ENCODE measurements around the gene INPP5F. TPM values are rescaled to one million over a fixed set of nuclear protein-coding genes. Genes with fewer than 3 reads are reported as not detected.

INPP5F gene
- total and polyA plus RNA-seq, 9 of the 15 experiments (the other 6 are each of a cell fraction or from before 2014, with no cell fraction given) = 1.6 to 7.3 (median 6.0) TPM

DNA sequence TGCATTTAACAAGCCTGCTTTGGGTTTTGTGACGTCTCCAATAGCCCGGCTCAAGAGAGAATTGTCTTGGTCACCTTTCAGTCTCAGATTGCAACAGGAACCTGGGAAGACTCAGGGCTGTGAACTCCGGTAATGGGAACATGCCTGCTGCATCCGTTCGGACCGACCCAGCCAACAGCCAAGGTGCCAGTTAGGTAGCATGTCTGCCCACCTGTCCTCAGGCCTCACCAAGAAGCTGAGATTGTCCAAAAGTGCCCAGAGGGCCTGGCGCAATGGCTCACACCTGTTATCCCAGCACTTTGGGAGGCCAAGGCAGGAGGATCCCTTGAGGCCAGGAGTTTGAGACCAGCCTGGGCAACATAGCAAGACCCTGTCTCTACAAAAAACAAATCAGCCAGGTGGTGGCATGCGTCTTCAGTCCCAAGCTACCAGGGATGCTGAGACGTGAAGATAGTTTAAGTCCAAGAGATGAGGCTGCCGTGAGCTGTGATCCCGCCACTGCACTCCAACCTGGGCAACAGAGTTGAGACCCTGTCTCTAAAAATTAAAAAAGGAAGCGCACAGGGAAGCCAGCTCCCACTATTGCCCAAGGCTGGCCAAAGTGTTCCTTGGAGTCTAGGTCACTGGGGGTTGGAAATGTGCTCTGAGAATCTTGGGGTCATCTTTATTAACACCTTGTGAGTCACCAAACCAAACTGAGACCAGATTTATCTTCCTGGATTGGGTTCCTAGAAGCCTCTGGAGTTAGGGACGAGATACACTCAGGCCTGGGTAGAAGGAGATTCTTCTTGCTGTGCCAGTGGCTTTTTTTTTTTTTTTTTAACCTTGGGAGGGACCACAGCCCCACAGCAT, 47.7 kb upstream of the INPP5F start (continued):
- no peak for TF ChIP-seq DDX20 (tag; IDR thresholded peaks at IDR 0.05; ENCODE audit: low read depth)

DNA sequence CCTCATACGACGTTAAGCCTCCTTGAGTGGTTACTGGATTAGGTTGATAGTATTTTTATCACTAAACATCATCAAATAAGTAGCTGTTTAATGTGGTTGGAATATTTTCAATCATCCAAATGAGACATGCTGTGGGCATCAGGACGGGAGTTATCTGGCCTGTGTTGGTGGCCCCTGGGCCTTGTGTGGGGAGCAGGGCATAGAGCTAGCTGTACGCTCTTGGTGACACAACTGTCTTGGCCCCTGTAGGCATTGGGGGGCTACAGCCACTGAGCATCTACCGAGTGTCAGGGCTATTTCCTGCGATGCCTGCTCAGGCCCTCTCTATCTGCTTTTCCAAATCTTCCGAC, 46.4 kb upstream of the INPP5F start:
- FAIRE-seq (no peak), ATAC-seq (no peak), DNase-seq (ENCODE audit: extremely low read depth in 1 of 4, low spot score in 3 of 4) (no peak)
- ChIA-PET CTCF (ENCODE audit: low intra/inter-chr PET ratio) (no interaction called here), POLR2A (interaction anchor here (1.2 kb wide), 1 partner anchor 15 kb away, joined by 5 read pairs; no protein-coding TSS in a partner anchor)
- H3K9ac ChIP-seq (ENCODE audit: insufficient read depth in 1 of 2, low read depth in 2 of 2, low read length in 2 of 2) = no peak overlapping the region
- H3K27ac ChIP-seq (ENCODE audit: extremely low read depth, low read depth, low read length) = no peak overlapping the region
- in situ Hi-C loops (cut with MboI) = no loop called here
- peaks cover 21% of the 10 kb centered on the region; the same call in 1 of the 3 replicates for H3K36me3 ChIP-seq (ENCODE audit: control insufficient read depth, insufficient read depth, low read length)
- no peaks in the 10 kb centered on the region for H3K9me3 ChIP-seq (replicated peaks; ENCODE audit: control insufficient read depth, insufficient read depth, low read depth, low read length)
- intact Hi-C loops (cut with micrococcal nuclease) = no loop called here
- no peak overlapping the region for H3K4me3 ChIP-seq
- H3K4me2 ChIP-seq (ENCODE audit: insufficient read depth, low read length) = no peak overlapping the region
- peaks cover 2% of the 10 kb centered on the region for H3K9me1 ChIP-seq (ENCODE audit: control insufficient read depth, insufficient read depth, low read length)
- H2AFZ ChIP-seq (ENCODE audit: low read depth, low read length) = no peak overlapping the region
- no peaks in the 10 kb centered on the region; a peak in 2 of 5 replicates for H3K4me1 ChIP-seq (replicated peaks in 1 of 2; ENCODE audit: control insufficient read depth in 2 of 2, insufficient read depth in 2 of 2, low read length in 2 of 2)
- 41% methylated on average over 6 of the region's 7 CpGs for WGBS (ENCODE audit: insufficient coverage, low coverage, missing lambda C conversion rate)
- TF ChIP-seq STAT5B (CRISPR knock-in tag; IDR thresholded peaks at IDR 0.05) = no peak
- no peak for TF ChIP-seq GATAD2B (IDR thresholded peaks at IDR 0.05; ENCODE audit: borderline replicate concordance)
- TF ChIP-seq, protein P1, sequence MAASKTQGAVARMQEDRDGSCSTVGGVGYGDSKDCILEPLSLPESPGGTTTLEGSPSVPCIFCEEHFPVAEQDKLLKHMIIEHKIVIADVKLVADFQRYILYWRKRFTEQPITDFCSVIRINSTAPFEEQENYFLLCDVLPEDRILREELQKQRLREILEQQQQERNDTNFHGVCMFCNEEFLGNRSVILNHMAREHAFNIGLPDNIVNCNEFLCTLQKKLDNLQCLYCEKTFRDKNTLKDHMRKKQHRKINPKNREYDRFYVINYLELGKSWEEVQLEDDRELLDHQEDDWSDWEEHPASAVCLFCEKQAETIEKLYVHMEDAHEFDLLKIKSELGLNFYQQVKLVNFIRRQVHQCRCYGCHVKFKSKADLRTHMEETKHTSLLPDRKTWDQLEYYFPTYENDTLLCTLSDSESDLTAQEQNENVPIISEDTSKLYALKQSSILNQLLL (CRISPR knock-in tag; IDR thresholded peaks at IDR 0.05; ENCODE audit: borderline replicate concordance) = no peak
- TF ChIP-seq, protein P2, sequence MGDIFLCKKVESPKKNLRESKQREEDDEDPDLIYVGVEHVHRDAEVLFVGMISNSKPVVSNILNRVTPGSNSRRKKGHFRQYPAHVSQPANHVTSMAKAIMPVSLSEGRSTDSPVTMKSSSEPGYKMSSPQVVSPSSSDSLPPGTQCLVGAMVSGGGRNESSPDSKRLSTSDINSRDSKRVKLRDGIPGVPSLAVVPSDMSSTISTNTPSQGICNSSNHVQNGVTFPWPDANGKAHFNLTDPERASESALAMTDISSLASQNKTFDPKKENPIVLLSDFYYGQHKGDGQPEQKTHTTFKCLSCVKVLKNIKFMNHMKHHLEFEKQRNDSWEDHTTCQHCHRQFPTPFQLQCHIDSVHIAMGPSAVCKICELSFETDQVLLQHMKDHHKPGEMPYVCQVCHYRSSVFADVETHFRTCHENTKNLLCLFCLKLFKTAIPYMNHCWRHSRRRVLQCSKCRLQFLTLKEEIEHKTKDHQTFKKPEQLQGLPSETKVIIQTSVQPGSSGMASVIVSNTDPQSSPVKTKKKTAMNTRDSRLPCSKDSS (IDR thresholded peaks at IDR 0.05; ENCODE audit: low read depth, partially characterized antibody) = no peak
- TF ChIP-seq, protein P3, sequence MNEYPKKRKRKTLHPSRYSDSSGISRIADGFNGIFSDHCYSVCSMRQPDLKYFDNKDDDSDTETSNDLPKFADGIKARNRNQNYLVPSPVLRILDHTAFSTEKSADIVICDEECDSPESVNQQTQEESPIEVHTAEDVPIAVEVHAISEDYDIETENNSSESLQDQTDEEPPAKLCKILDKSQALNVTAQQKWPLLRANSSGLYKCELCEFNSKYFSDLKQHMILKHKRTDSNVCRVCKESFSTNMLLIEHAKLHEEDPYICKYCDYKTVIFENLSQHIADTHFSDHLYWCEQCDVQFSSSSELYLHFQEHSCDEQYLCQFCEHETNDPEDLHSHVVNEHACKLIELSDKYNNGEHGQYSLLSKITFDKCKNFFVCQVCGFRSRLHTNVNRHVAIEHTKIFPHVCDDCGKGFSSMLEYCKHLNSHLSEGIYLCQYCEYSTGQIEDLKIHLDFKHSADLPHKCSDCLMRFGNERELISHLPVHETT (CRISPR knock-in tag; conservative IDR thresholded peaks at IDR 0.05 in 1 of 2, IDR thresholded peaks at IDR 0.05 in 1 of 2) = no peak
- TF ChIP-seq TEAD2 (tag; IDR thresholded peaks at IDR 0.05) = no peak
- no peak for TF ChIP-seq LARP7 (IDR thresholded peaks at IDR 0.05)
- no peak for TF ChIP-seq GABPA (tag; conservative IDR thresholded peaks at IDR 0.05; ENCODE audit: low read depth)
- no peak for TF ChIP-seq BRD9 (IDR thresholded peaks at IDR 0.05; ENCODE audit: low read depth, partially characterized antibody)
- TF ChIP-seq, protein P4, sequence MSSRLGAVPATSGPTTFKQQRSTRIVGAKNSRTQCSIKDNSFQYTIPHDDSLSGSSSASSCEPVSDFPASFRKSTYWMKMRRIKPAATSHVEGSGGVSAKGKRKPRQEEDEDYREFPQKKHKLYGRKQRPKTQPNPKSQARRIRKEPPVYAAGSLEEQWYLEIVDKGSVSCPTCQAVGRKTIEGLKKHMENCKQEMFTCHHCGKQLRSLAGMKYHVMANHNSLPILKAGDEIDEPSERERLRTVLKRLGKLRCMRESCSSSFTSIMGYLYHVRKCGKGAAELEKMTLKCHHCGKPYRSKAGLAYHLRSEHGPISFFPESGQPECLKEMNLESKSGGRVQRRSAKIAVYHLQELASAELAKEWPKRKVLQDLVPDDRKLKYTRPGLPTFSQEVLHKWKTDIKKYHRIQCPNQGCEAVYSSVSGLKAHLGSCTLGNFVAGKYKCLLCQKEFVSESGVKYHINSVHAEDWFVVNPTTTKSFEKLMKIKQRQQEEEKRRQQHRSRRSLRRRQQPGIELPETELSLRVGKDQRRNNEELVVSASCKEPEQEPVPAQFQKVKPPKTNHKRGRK (tag; IDR thresholded peaks at IDR 0.05) = no peak
- TF ChIP-seq CC2D1A (IDR thresholded peaks at IDR 0.05) = no peak
- H3K27me3 ChIP-seq (ENCODE audit: control insufficient read depth in 2 of 2, insufficient read depth in 2 of 2, low read length in 2 of 2) = no peaks in the 10 kb centered on the region
- H4K20me1 ChIP-seq (replicated peaks; ENCODE audit: control insufficient read depth, insufficient read depth, low read length) = no peaks in the 10 kb centered on the region
- BruUV-seq (replicated peaks) = no TSS peak
- no peaks in the 10 kb centered on the region for H3K79me2 ChIP-seq (ENCODE audit: control insufficient read depth, insufficient read depth, low read length)

Measured in K562 (cell line).